Smooth muscle cell (in vitro differentiated cells): ENCODE data around the gene LHFPL2. TPM values are rescaled to one million over a fixed set of nuclear protein-coding genes. Genes with fewer than 3 reads are reported as not detected.

Source experiments
- DNase-seq: peaks from one replicate; lab custom pipeline; 2025; ENCODE audit not compliant: unreplicated experiment; lab: John Stamatoyannopoulos, UW
- H2AFZ ChIP-seq: fragments of 200-600 bp; sonication (generic); 2 replicates; pipeline ENCODE4 v1.6.0; 2016; ENCODE audit warnings: antibody characterized with exemption, low read depth, mild to moderate bottlenecking
- H3F3A ChIP-seq: fragments of 200-600 bp; sonication (generic); 2 replicates; pipeline ENCODE4 v1.6.0; 2017; ENCODE audit warnings: antibody characterized with exemption, low read depth
- H3K27ac ChIP-seq: fragments of 200-600 bp; sonication (generic); 2 replicates; pipeline ENCODE4 v1.5.1; 2016; ENCODE audit warnings: low read depth, mild to moderate bottlenecking
- H3K27me3 ChIP-seq: fragments of 200-600 bp; sonication (generic); 2 replicates; pipeline ENCODE4 v1.6.1; 2016; ENCODE audit warnings: low read depth, mild to moderate bottlenecking
- H3K36me3 ChIP-seq: fragments of 200-600 bp; sonication (generic); 2 replicates; pipeline ENCODE4 v1.5.1; 2016; ENCODE audit warnings: low read depth
- H3K4me1 ChIP-seq: fragments of 200-600 bp; sonication (generic); 2 replicates; pipeline ENCODE4 v1.5.1; 2016; ENCODE audit warnings: low read depth
- H3K4me2 ChIP-seq: fragments of 200-600 bp; sonication (generic); 2 replicates; pipeline ENCODE4 v1.6.0; 2016; ENCODE audit warnings: mild to moderate bottlenecking
- H3K4me3 ChIP-seq: fragments of 200-600 bp; sonication (generic); 2 replicates; pipeline ENCODE4 v1.5.1; 2016; ENCODE audit warnings: mild to moderate bottlenecking
- H3K79me2 ChIP-seq: fragments of 200-600 bp; sonication (generic); 2 replicates; pipeline ENCODE4 v1.6.0; 2016; ENCODE audit warnings: low read depth, mild to moderate bottlenecking
- H3K9ac ChIP-seq: fragments of 200-600 bp; sonication (generic); 2 replicates; pipeline ENCODE4 v1.6.0; 2016; ENCODE audit warnings: low read depth
- H3K9me3 ChIP-seq: fragments of 200-600 bp; sonication (generic); replicated peaks from 2 replicates; pipeline ENCODE4 v1.5.1; 2016; ENCODE audit warnings: low read depth
- H4K20me1 ChIP-seq: fragments of 200-600 bp; sonication (generic); 2 replicates; pipeline ENCODE4 v1.6.0; 2016; ENCODE audit warnings: low read depth
- CTCF ChIP-seq: fragments of 200-600 bp; sonication (generic); IDR thresholded peaks from 2 replicates; pipeline ENCODE4 v1.5.1; 2017; ENCODE audit warnings: borderline replicate concordance, mild to moderate bottlenecking, antibody characterized with exemption; ENCODE audit not compliant: insufficient read depth, poor library complexity, severe bottlenecking
- WGBS: methylation state at CpG from one replicate; pipeline ENCODE4 v1.1.7; 2016; ENCODE audit warnings: low lambda C conversion rate; 5-methylcytosine and 5-hydroxymethylcytosine counted together
- polyA plus RNA-seq: library from polyadenylated mRNA; unstranded; fragments of >200 nt; fragmentation: Nextera tagmentation; extraction: Ambion mirVana; gene quantifications from 2 replicates; pipeline ENCODE4 v1.2.1, GENCODE V29; 2016
- total RNA-seq: library from RNA; depleted of rRNA; stranded (reverse); fragments of >200 nt; gene quantifications from 2 replicates; pipeline ENCODE4 v1.2.3, GENCODE V29; 2014

Gene LHFPL2
- total and polyA plus RNA-seq, 2 experiments from 2014 or later: 13.4 to 18.6 TPM

- no peaks in the 10 kb centered on the region for H3F3A ChIP-seq
- no peaks in the 10 kb centered on the region for H3K4me1 ChIP-seq
- no peaks in the 10 kb centered on the region for H4K20me1 ChIP-seq
- WGBS: 94% methylated on average over 1 of the region's 1 CpG
- no peak for TF ChIP-seq CTCF
- H3K27ac ChIP-seq: no peak overlapping the region
- H3K79me2 ChIP-seq: no peaks in the 10 kb centered on the region
- H3K4me2 ChIP-seq: no peak overlapping the region
- no peak overlapping the region for H3K4me3 ChIP-seq
- H3K9me3 ChIP-seq: no peaks in the 10 kb centered on the region
- no peaks in the 10 kb centered on the region for H3K36me3 ChIP-seq
- no peak overlapping the region for H2AFZ ChIP-seq
- H3K27me3 ChIP-seq: no peaks in the 10 kb centered on the region
- H3K9ac ChIP-seq: no peak overlapping the region
- DNase-seq: no peak
These were observed 171.8 kb downstream of the LHFPL2 start for GRCh38 chr5:78476795-78477194.

- no peak overlapping the region for H2AFZ ChIP-seq
- no peak overlapping the region for H3K4me3 ChIP-seq
- DNase-seq: no peak
- H3K27ac ChIP-seq: no peak overlapping the region
- no peaks in the 10 kb centered on the region for H3F3A ChIP-seq
- no peaks in the 10 kb centered on the region for H3K4me1 ChIP-seq
- WGBS: 96% methylated on average over 3 of the region's 3 CpGs
- H3K79me2 ChIP-seq: no peaks in the 10 kb centered on the region
- no peak overlapping the region for H3K4me2 ChIP-seq
- no peaks in the 10 kb centered on the region for H3K36me3 ChIP-seq
- TF ChIP-seq CTCF: no peak
- no peaks in the 10 kb centered on the region for H3K27me3 ChIP-seq
- no peaks in the 10 kb centered on the region for H3K9me3 ChIP-seq
- no peaks in the 10 kb centered on the region for H4K20me1 ChIP-seq
- H3K9ac ChIP-seq: no peak overlapping the region
These were observed 173.2 kb downstream of the LHFPL2 start for GRCh38 chr5:78475370-78475769.

DNA sequence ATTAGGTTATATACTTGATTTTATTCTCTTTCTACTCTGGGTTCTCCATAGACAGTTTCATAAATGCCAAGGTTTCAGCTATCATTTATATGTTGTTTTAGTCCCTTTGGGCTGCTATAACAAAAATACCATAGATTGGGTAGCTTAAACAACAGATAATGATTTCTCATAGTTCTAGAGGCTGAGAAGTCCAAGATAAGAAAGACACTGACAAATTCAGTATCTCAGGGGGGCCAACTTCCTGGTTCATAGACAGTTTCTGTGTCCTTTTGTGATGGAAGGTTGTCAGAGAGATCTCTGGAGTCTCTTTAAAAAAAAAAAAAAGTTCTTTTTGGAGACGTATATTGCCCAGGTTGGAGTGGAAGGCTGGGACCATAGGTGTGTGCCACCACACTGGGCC, 174.8 kb downstream of the LHFPL2 start:
- Histone ChIP-seq H3K4me1 (no peaks in the 10 kb centered on the region), H3K4me3 (no peak overlapping the region), H3K36me3 (no peaks in the 10 kb centered on the region), H3K79me2 (no peaks in the 10 kb centered on the region), H3K27me3 (no peaks in the 10 kb centered on the region), H3K9ac (no peak overlapping the region), H3K9me3 (no peaks in the 10 kb centered on the region), H3K4me2 (no peak overlapping the region), H3F3A (no peaks in the 10 kb centered on the region), H4K20me1 (no peaks in the 10 kb centered on the region), H2AFZ (no peak overlapping the region), H3K27ac (no peak overlapping the region)
- no peak for TF ChIP-seq CTCF
- DNase-seq: no peak
- 95% methylated on average over 1 of the region's 1 CpG for whole genome bisulfite sequencing

DNA sequence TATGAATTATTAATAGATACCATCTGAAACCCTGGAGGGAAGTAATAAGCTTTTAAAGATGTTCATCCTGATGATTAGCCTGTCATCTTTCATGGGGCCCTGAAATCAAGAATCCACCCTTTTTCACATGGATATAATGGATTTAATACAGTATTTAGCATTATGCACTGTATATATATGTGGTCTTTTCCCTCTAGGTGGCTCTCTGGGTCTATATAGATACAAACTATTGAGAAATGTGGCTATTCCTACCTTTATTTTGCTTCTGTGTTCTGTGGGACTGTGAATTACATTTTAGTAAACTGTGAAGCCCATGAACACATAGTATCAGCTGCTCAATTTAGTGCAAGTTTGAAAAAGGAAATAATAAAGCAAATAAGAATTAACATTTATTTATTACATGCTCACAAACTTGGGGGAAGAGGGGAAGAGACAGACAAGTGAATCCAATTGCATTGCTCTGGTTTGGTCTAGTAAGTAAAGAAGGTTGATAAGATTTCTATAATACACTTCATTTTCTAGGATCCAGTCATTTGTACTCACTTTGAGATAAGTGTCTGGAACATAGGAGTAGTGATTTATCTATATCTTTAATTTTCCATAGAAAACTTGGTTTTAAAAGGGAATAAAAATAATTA, 176.0 kb downstream of the LHFPL2 start:
- no peaks in the 10 kb centered on the region for H3K9me3 ChIP-seq
- H4K20me1 ChIP-seq: no peaks in the 10 kb centered on the region

More for the DNA sequence above, 176.0 kb downstream of the LHFPL2 start:
- Histone ChIP-seq H3K36me3 (no peaks in the 10 kb centered on the region), H3K79me2 (no peaks in the 10 kb centered on the region), H3K4me1 (no peaks in the 10 kb centered on the region), H3K27ac (no peak overlapping the region), H3K27me3 (no peaks in the 10 kb centered on the region), H3K4me3 (no peak overlapping the region), H3K4me2 (no peak overlapping the region), H2AFZ (no peak overlapping the region), H3F3A (no peaks in the 10 kb centered on the region), H3K9ac (no peak overlapping the region)
- DNase-seq: no peak
- peak; percentile 21 for TF ChIP-seq CTCF
